H9 (cell line): ENCODE measurements around the gene KLHDC7B. TPM values are rescaled to one million over a fixed set of nuclear protein-coding genes. Genes with fewer than 3 reads are reported as not detected.

Experiments
- DNase-seq: peaks from one replicate; pipeline ENCODE4 v3.0.0-alpha.2; 2017
- H2AFZ ChIP-seq: one replicate; pipeline ENCODE4 v1.6.1; 2013; ENCODE audit warnings: mild to moderate bottlenecking, low read length, control low read depth, moderate library complexity
- H2AK5ac ChIP-seq: 2 replicates; pipeline ENCODE4 v1.6.1; 2013; ENCODE audit warnings: low read length, control low read depth, mixed read lengths; ENCODE audit not compliant: insufficient read length
- H2BK120ac ChIP-seq: one replicate; pipeline ENCODE4 v1.6.1; 2013; ENCODE audit warnings: low read depth, mild to moderate bottlenecking, low read length, control low read depth, inconsistent platforms; ENCODE audit not compliant: poor library complexity, severe bottlenecking
- H2BK12ac ChIP-seq: 2 replicates; pipeline ENCODE4 v1.6.1; 2013; ENCODE audit warnings: low read length, control low read depth, mixed read lengths, low read depth; ENCODE audit not compliant: insufficient read length
- H2BK15ac ChIP-seq: 2 replicates; pipeline ENCODE4 v1.6.1; 2013; ENCODE audit warnings: low read depth, low read length, control low read depth
- H2BK20ac ChIP-seq: one replicate; pipeline ENCODE4 v1.6.1; 2013; ENCODE audit warnings: low read depth, mild to moderate bottlenecking, low read length, control low read depth, inconsistent platforms; ENCODE audit not compliant: poor library complexity, severe bottlenecking
- H2BK5ac ChIP-seq: 2 replicates; pipeline ENCODE4 v1.6.1; 2013; ENCODE audit warnings: low read length, control low read depth, mixed read lengths; ENCODE audit not compliant: insufficient read length
- H3K14ac ChIP-seq: 2 replicates; pipeline ENCODE4 v1.6.1; 2013; ENCODE audit warnings: low read length, control low read depth; ENCODE audit not compliant: insufficient read depth
- H3K18ac ChIP-seq: 2 replicates; pipeline ENCODE4 v1.6.1; 2013; ENCODE audit warnings: low read depth, mild to moderate bottlenecking, mixed read lengths, low read length, control low read depth; ENCODE audit not compliant: insufficient read length
- H3K23ac ChIP-seq: 2 replicates; pipeline ENCODE4 v1.6.1; 2013; ENCODE audit warnings: low read length, control low read depth, mixed read lengths, low read depth; ENCODE audit not compliant: insufficient read length
- H3K23me2 ChIP-seq: 2 replicates; pipeline ENCODE4 v1.6.1; 2013; ENCODE audit warnings: low read depth, mild to moderate bottlenecking, mixed read lengths, low read length, control low read depth; ENCODE audit not compliant: insufficient read length, poor library complexity, severe bottlenecking
- H3K27ac ChIP-seq: 2 replicates; pipeline ENCODE4 v1.5.1; 2013; ENCODE audit warnings: low read length, control low read depth, mixed read lengths, low read depth; ENCODE audit not compliant: insufficient read length
- H3K27me3 ChIP-seq: 2 replicates; pipeline ENCODE4 v1.6.1; 2013; ENCODE audit warnings: low read length, control low read depth, inconsistent platforms; ENCODE audit not compliant: insufficient read depth
- H3K4ac ChIP-seq: 2 replicates; pipeline ENCODE4 v1.6.1; 2013; ENCODE audit warnings: low read depth, mild to moderate bottlenecking, control low read depth, inconsistent platforms, low read length, moderate library complexity
- H3K4me1 ChIP-seq: 2 replicates; pipeline ENCODE4 v1.6.1; 2013; ENCODE audit warnings: low read length, control low read depth, inconsistent platforms; ENCODE audit not compliant: insufficient read depth
- H3K4me2 ChIP-seq: 2 replicates; pipeline ENCODE4 v1.6.1; 2013; ENCODE audit warnings: low read length, control low read depth, mixed read lengths; ENCODE audit not compliant: insufficient read length, insufficient read depth
- H3K56ac ChIP-seq: 2 replicates; pipeline ENCODE4 v1.6.1; 2013; ENCODE audit warnings: low read depth, mild to moderate bottlenecking, mixed read lengths, low read length, control low read depth; ENCODE audit not compliant: insufficient read length
- H3K79me1 ChIP-seq: 2 replicates; pipeline ENCODE4 v1.6.1; 2013; ENCODE audit warnings: low read depth, mild to moderate bottlenecking, moderate library complexity, low read length, control low read depth, inconsistent platforms; ENCODE audit not compliant: insufficient read depth, poor library complexity, severe bottlenecking
- H3K79me2 ChIP-seq: 2 replicates; pipeline ENCODE4 v1.6.1; 2013; ENCODE audit warnings: low read length, control low read depth, inconsistent platforms; ENCODE audit not compliant: insufficient read depth
- H3K9ac ChIP-seq: 2 replicates; pipeline ENCODE4 v1.6.1; 2013; ENCODE audit warnings: low read length, control low read depth, mixed read lengths; ENCODE audit not compliant: insufficient read length; ENCODE audit errors: extremely low read depth
- H3K9me3 ChIP-seq: one replicate; pipeline ENCODE4 v1.6.1; 2013; ENCODE audit warnings: low read depth, low read length, inconsistent platforms; ENCODE audit not compliant: control insufficient read depth
- H3T11ph ChIP-seq: one replicate; pipeline ENCODE4 v1.6.1; 2013; ENCODE audit warnings: mild to moderate bottlenecking, low read length, control low read depth, inconsistent platforms
- H4K20me1 ChIP-seq: one replicate; pipeline ENCODE4 v1.6.1; 2013; ENCODE audit not compliant: control insufficient read depth, insufficient read length, insufficient read depth
- H4K5ac ChIP-seq: 2 replicates; pipeline ENCODE4 v1.6.1; 2013; ENCODE audit warnings: low read depth, mild to moderate bottlenecking, mixed read lengths, low read length, control low read depth; ENCODE audit not compliant: insufficient read length
- H4K8ac ChIP-seq: replicated peaks from 2 replicates; pipeline ENCODE4 v1.6.1; 2013; ENCODE audit warnings: low read length, control low read depth, mixed read lengths, low read depth; ENCODE audit not compliant: insufficient read length
- H4K91ac ChIP-seq: 2 replicates; pipeline ENCODE4 v1.6.1; 2013; ENCODE audit warnings: low read depth, mild to moderate bottlenecking, moderate library complexity, mixed read lengths, low read length, control low read depth; ENCODE audit not compliant: insufficient read length
- H3K27ac Mint-ChIP-seq, 3 experiments: 2 replicates in 2 of 3; 3 replicates in 1 of 3; pipeline ENCODE4 v1.8.0; 2020 to 2021; ENCODE audit warnings: mixed read lengths in 3 of 3, mild to moderate bottlenecking in 1 of 3, moderate library complexity in 1 of 3
- H3K27me3 Mint-ChIP-seq: 2 replicates; pipeline ENCODE4 v1.8.0; 2021; ENCODE audit warnings: low read depth, mild to moderate bottlenecking, moderate library complexity, mixed read lengths
- H3K36me3 Mint-ChIP-seq, 3 experiments: 2 replicates in 2 of 3; 3 replicates in 1 of 3; pipeline ENCODE4 v1.8.0; 2020 to 2021; ENCODE audit warnings: low read depth in 3 of 3, mixed read lengths in 3 of 3; ENCODE audit not compliant: insufficient read depth in 1 of 3
- H3K4me1 Mint-ChIP-seq, 2 experiments: 2 replicates each; pipeline ENCODE4 v1.8.0; 2020; ENCODE audit warnings: mixed read lengths in 2 of 2
- H3K4me3 Mint-ChIP-seq, 2 experiments: 2 replicates in 1 of 2; 3 replicates in 1 of 2; pipeline ENCODE4 v1.8.0; 2020 to 2021; ENCODE audit warnings: mild to moderate bottlenecking in 2 of 2, mixed read lengths in 2 of 2, moderate library complexity in 1 of 2
- H3K9me3 Mint-ChIP-seq, 2 experiments: 2 replicates in 1 of 2; 3 replicates in 1 of 2; pipeline ENCODE4 v1.8.0; 2020; ENCODE audit warnings: mild to moderate bottlenecking in 2 of 2, mixed read lengths in 2 of 2, moderate library complexity in 1 of 2
- CTCF ChIP-seq: fragments of 200-600 bp; sonication (generic); conservative IDR thresholded peaks from 3 replicates; pipeline ENCODE4 v1.8.0; 2021; ENCODE audit warnings: antibody characterized with exemption, mild to moderate bottlenecking
- WGBS: extraction: QIAGEN DNeasy Blood & Tissue Kit; methylation state at CpG from one replicate; pipeline ENCODE4 v1.1.7; 2013; ENCODE audit warnings: missing lambda C conversion rate, low lambda C conversion rate, mixed read lengths; ENCODE audit not compliant: insufficient read length; ENCODE audit errors: extremely low coverage; 5-methylcytosine and 5-hydroxymethylcytosine counted together
- total RNA-seq: library from RNA; stranded (reverse); gene quantifications from 2 replicates; pipeline ENCODE4 v1.2.1, GENCODE V29; 2021

KLHDC7B gene
- total RNA-seq, 1 experiment from 2014 or later, result not detected

- H3K4me3 Mint-ChIP-seq, result no peak overlapping the region
- DNase-seq, result no peak
- no peak overlapping the region for H2BK12ac ChIP-seq
- H3T11ph ChIP-seq, result no peak overlapping the region
- H4K5ac ChIP-seq, result no peak overlapping the region
- H4K8ac ChIP-seq, result no peak overlapping the region
- no peak overlapping the region for H2BK15ac ChIP-seq
- no peak overlapping the region for H4K91ac ChIP-seq
- no peak overlapping the region for H3K27ac Mint-ChIP-seq
- no peaks in the 10 kb centered on the region; the same call in 1 of the 2 replicates for H3K27me3 Mint-ChIP-seq
- no peaks in the 10 kb centered on the region for H3K9me3 Mint-ChIP-seq
- no peak overlapping the region for H2AFZ ChIP-seq
- H2AK5ac ChIP-seq, result no peak overlapping the region
- H3K79me2 ChIP-seq, result no peaks in the 10 kb centered on the region
- no peaks in the 10 kb centered on the region for H3K27me3 ChIP-seq
- H3K36me3 Mint-ChIP-seq, result peaks cover 13 to 82% (median 77%) of the 10 kb centered on the region in 3 experiments
- H2BK20ac ChIP-seq, result no peak overlapping the region
- no peaks in the 10 kb centered on the region for H4K20me1 ChIP-seq
- TF ChIP-seq CTCF, result no peak
- H3K27ac ChIP-seq, result no peak overlapping the region
- no peak overlapping the region for H3K14ac ChIP-seq
- no peak overlapping the region for H3K23ac ChIP-seq
- H3K18ac ChIP-seq, result no peak overlapping the region
- no peak overlapping the region for H3K4me2 ChIP-seq
- H3K23me2 ChIP-seq, result no peaks in the 10 kb centered on the region
- no peak overlapping the region for H2BK5ac ChIP-seq
- H3K79me1 ChIP-seq, result no peaks in the 10 kb centered on the region
- H3K9ac ChIP-seq, result no peak overlapping the region
- H2BK120ac ChIP-seq, result no peak overlapping the region
- WGBS, result no CpG with 5 or more reads among the region's 11 CpGs
- no peaks in the 10 kb centered on the region for H3K4me1 ChIP-seq
- no peaks in the 10 kb centered on the region for H3K4me1 Mint-ChIP-seq
- no peak overlapping the region for H3K56ac ChIP-seq
- H3K9me3 ChIP-seq, result no peaks in the 10 kb centered on the region
- H3K4ac ChIP-seq, result no peak overlapping the region
Observed at GRCh38 chr22:50572965-50573364, 27.3 kb downstream of the KLHDC7B start.
